ENCODE measurements around the gene USP5. TPM values are rescaled to one million over a fixed set of nuclear protein-coding genes. Genes with fewer than 3 reads are reported as not detected.
A peak's percentile ranks its signal among the peaks of the same experiment; 100 is the strongest.

The USP5 gene
- total RNA-seq = 16.4 TPM

- Histone ChIP-seq H3K4me1 (ENCODE audit: insufficient read depth, low read length) (peaks cover 39% of the 10 kb centered on the region), H3K27me3 (ENCODE audit: insufficient read depth, low read length) (no peaks in the 10 kb centered on the region), H3K4me3 (ENCODE audit: low read length) (peak within 1 kb of the TSS; percentile 74)
Measured at GRCh38 chr12:6851921-6852650, at the start of gene USP5. Gene USP5 (plus strand): TSS chr12:6852150. CDS start chr12:6852180, 30 bp downstream.

DNA sequence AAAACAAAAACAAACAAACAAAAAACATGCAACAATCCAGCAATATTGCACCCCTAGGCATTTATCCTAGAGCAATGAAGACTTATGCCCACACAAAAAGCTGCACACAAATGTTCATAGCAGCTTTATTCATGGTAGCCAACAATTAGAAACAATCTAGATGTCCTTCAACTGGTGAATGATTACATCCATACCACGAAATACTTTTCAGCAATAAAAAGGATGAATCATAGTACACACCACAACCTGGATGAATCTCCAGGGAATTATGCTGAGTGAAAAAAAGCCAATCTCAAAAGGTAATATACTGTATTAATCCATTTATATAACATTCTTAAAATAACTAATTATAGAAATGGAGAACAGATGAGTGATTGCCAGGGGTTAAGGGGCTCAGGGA lies 44.8 kb upstream of the USP5 start:
- Histone ChIP-seq H3K4me1 (ENCODE audit: insufficient read depth, low read length) (peaks cover 1% of the 10 kb centered on the region), H3K27me3 (ENCODE audit: insufficient read depth, low read length) (no peaks in the 10 kb centered on the region), H3K4me3 (ENCODE audit: low read length) (no peak overlapping the region), H3K9me3 (ENCODE audit: low read depth, low read length) (no peaks in the 10 kb centered on the region)

More at GRCh38 chr12:6851921-6852650, at the start of gene USP5:
- H3K9me3 ChIP-seq (ENCODE audit: low read depth, low read length) = no peaks in the 10 kb centered on the region

DNA sequence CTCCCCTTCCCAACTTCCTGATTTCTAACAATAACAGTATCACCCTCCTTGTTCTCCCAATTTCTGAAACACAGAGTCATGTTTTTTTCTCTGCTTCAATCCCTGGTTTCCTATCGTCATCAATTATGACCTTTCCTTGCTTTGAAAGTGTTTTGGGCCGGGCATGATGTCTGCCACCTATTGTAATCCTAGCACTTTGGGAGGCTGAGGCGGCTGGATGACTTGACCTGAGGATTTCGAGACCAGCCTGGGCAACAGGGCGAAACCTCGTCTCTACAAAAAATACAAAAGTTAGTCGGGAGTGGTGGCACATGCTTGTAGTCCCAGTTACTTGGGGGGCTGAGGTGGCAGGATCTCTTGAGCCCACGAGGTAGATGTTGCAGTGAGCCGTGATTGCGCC lies 42.9 kb upstream of the USP5 start:
- peaks cover 12% of the 10 kb centered on the region for H3K4me1 ChIP-seq (ENCODE audit: insufficient read depth, low read length)
- H3K4me3 ChIP-seq (ENCODE audit: low read length) = no peak overlapping the region
- H3K27me3 ChIP-seq (ENCODE audit: insufficient read depth, low read length) = no peaks in the 10 kb centered on the region
- H3K9me3 ChIP-seq (ENCODE audit: low read depth, low read length) = no peaks in the 10 kb centered on the region

- H3K9me3 ChIP-seq (ENCODE audit: low read depth, low read length) = no peaks in the 10 kb centered on the region
- peaks cover 12% of the 10 kb centered on the region for H3K4me1 ChIP-seq (ENCODE audit: insufficient read depth, low read length)
- no peak overlapping the region for H3K4me3 ChIP-seq (ENCODE audit: low read length)
- H3K27me3 ChIP-seq (ENCODE audit: insufficient read depth, low read length) = no peaks in the 10 kb centered on the region
Measured at GRCh38 chr12:6810758-6811157, 41.2 kb upstream of the USP5 start.

GRCh38 chr12:6813363-6813762 lies 38.6 kb upstream of the USP5 start:
- Histone ChIP-seq H3K4me1 (ENCODE audit: insufficient read depth, low read length) (peaks cover 12% of the 10 kb centered on the region), H3K4me3 (ENCODE audit: low read length) (no peak overlapping the region), H3K9me3 (ENCODE audit: low read depth, low read length) (no peaks in the 10 kb centered on the region), H3K27me3 (ENCODE audit: insufficient read depth, low read length) (no peaks in the 10 kb centered on the region)

GRCh38 chr12:6816598-6816997 lies 35.4 kb upstream of the USP5 start:
- no peaks in the 10 kb centered on the region for H3K27me3 ChIP-seq (ENCODE audit: insufficient read depth, low read length)
- no peaks in the 10 kb centered on the region for H3K9me3 ChIP-seq (ENCODE audit: low read depth, low read length)
- H3K4me3 ChIP-seq (ENCODE audit: low read length) = no peak overlapping the region
- peaks cover 24% of the 10 kb centered on the region for H3K4me1 ChIP-seq (ENCODE audit: insufficient read depth, low read length)

- H3K9me3 ChIP-seq (ENCODE audit: low read depth, low read length) = no peaks in the 10 kb centered on the region
- no peak overlapping the region for H3K4me3 ChIP-seq (ENCODE audit: low read length)
Measured at GRCh38 chr12:6817098-6817497, 34.9 kb upstream of the USP5 start.

GRCh38 chr12:6817662-6818157 lies 34.2 kb upstream of the USP5 start:
- peaks cover 25% of the 10 kb centered on the region for H3K4me1 ChIP-seq (ENCODE audit: insufficient read depth, low read length)
- no peak overlapping the region for H3K4me3 ChIP-seq (ENCODE audit: low read length)
- H3K27me3 ChIP-seq (ENCODE audit: insufficient read depth, low read length) = peaks cover 5% of the 10 kb centered on the region
- H3K9me3 ChIP-seq (ENCODE audit: low read depth, low read length) = no peaks in the 10 kb centered on the region

More at GRCh38 chr12:6817098-6817497, 34.9 kb upstream of the USP5 start:
- peaks cover 2% of the 10 kb centered on the region for H3K27me3 ChIP-seq (ENCODE audit: insufficient read depth, low read length)
- peaks cover 28% of the 10 kb centered on the region for H3K4me1 ChIP-seq (ENCODE audit: insufficient read depth, low read length)

GRCh38 chr12:6818222-6818621 lies 33.7 kb upstream of the USP5 start:
- H3K4me3 ChIP-seq (ENCODE audit: low read length) = no peak overlapping the region
- peaks cover 20% of the 10 kb centered on the region for H3K4me1 ChIP-seq (ENCODE audit: insufficient read depth, low read length)
- H3K27me3 ChIP-seq (ENCODE audit: insufficient read depth, low read length) = peaks cover 5% of the 10 kb centered on the region
- H3K9me3 ChIP-seq (ENCODE audit: low read depth, low read length) = no peaks in the 10 kb centered on the region

DNA sequence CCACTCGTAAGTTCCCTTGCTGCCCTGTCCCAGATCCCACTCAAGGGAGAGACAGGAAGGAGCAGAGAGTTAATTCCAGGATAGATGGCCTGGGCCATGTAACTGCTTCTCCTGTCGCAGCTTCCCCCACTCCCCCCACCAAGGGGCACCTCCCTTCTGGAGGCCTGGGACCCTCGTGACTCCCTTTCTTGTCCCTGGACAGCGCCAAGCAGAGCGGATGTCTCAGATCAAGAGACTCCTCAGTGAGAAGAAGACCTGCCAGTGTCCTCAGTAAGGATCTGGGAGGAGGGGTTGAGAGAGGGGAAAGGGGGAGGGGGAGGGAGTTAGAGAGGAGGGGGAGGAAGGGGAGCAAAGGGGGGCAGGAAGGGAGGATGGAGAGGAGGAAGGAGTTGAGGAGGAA lies 33.3 kb upstream of the USP5 start:
- Histone ChIP-seq H3K9me3 (ENCODE audit: low read depth, low read length) (no peaks in the 10 kb centered on the region), H3K4me3 (ENCODE audit: low read length) (no peak overlapping the region), H3K27me3 (ENCODE audit: insufficient read depth, low read length) (peaks cover 5% of the 10 kb centered on the region), H3K4me1 (ENCODE audit: insufficient read depth, low read length) (peaks cover 20% of the 10 kb centered on the region)

- peaks cover 20% of the 10 kb centered on the region for H3K4me1 ChIP-seq (ENCODE audit: insufficient read depth, low read length)
- no peaks in the 10 kb centered on the region for H3K9me3 ChIP-seq (ENCODE audit: low read depth, low read length)
- peaks cover 5% of the 10 kb centered on the region for H3K27me3 ChIP-seq (ENCODE audit: insufficient read depth, low read length)
- no peak overlapping the region for H3K4me3 ChIP-seq (ENCODE audit: low read length)
Measured at GRCh38 chr12:6819106-6820030, 32.6 kb upstream of the USP5 start.

DNA sequence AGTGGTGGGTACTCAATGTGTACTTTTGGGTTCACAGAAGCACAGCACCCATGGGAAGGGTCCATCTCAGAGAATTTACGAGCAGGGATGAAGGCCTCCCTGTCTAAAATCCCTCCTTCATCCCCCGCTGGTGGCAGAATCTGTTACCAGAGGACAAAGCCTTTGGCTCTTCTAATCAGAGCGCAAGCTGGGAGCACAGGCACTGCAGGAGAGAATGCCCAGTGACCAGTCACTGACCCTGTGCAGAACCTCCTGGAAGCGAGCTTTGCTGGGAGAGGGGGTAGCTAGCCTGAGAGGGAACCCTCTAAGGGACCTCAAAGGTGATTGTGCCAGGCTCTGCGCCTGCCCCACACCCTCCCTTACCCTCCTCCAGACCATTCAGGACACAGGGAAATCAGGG lies 31.8 kb upstream of the USP5 start:
- Histone ChIP-seq H3K27me3 (ENCODE audit: insufficient read depth, low read length) (peaks cover 5% of the 10 kb centered on the region), H3K9me3 (ENCODE audit: low read depth, low read length) (no peaks in the 10 kb centered on the region), H3K4me1 (ENCODE audit: insufficient read depth, low read length) (peaks cover 20% of the 10 kb centered on the region), H3K4me3 (ENCODE audit: low read length) (no peak overlapping the region)

DNA sequence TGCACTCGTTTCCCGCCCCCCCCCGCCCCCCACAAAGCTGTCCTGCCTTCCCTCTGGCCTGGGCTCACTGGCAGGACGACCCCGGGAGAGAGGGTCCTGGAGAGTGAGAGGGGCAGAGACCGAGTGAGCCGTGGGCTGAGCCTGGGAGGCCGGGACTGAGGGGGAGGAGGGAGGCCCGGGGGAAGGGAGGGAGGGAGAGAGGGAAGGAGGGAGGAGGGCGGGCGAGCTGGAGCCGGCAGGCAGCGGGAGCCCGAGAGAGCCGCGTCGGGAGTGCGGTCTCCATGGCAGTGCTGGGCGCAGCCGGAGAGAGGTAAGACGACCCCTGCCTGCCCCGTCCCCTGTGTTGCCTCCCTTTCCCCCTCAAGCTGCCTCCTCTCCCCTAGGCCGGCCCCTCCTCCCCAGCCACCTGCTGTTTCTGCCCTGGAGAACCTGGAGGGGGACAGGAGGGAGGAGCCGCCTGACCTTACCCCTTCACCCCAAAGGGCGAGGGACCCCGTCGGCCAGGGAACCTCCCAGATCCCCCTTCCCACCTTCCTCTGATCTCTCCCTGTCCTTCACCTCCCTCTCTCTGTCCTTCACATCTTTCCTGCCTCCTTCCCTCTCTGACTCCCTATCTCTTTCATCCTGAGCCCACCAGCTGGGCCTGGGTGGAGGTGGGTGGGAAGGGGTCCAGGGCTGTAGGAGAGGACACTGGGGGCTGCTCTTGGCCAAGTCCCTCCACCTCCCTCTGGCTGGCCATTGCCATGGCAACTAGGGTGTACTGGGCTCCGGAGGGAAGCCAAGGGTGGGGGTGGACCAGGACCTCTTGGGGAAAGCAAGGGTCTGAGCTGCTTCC lies 30.1 kb upstream of the USP5 start, which contains the start of gene GPR162:
Gene GPR162 (plus strand): TSS at position 231 of the 835 bp plus-strand sequence. CDS start 2,078 bp downstream, outside the sequence.
- H3K4me3 ChIP-seq (ENCODE audit: low read length) = peak within 1 kb of the TSS; percentile 26
- peaks cover 15% of the 10 kb centered on the region for H3K27me3 ChIP-seq (ENCODE audit: insufficient read depth, low read length)
- H3K4me1 ChIP-seq (ENCODE audit: insufficient read depth, low read length) = peaks cover 20% of the 10 kb centered on the region
- no peaks in the 10 kb centered on the region for H3K9me3 ChIP-seq (ENCODE audit: low read depth, low read length)

DNA sequence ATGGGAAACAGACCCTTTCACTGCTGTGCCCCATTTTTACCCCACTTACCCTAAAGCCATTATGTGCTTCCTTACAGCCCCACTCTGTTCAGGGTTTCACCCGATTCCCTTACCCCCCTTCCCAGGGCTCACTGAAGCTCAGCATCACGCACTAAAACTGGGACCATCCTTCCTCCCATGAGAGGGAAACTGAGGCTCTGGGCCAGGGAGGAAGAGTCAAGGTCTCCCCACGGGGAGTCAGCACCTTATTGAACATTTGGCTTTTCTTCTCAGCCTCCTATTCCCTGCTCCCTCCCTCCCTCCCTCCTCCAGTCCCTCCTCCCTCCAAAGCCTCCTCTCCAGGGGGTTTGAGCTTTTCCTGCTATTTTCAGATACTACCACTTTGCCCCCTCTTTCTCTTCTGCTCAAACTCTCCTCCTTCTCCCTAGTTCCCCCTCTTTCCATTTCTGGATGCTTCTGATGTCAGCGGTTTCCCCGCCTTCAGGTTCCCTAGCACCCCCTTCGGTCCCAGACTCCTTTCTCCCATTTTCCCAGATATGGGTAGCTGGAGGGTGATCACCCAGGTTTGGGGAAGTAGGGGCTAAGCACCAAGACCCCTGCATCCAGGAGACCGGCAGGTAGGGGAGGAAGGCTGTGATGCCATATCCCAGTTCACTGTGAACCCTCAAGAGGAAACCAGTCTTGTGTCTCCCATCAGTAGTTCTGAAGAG lies 29.4 kb upstream of the USP5 start:
- Histone ChIP-seq H3K27me3 (ENCODE audit: insufficient read depth, low read length) (peaks cover 23% of the 10 kb centered on the region), H3K4me1 (ENCODE audit: insufficient read depth, low read length) (peaks cover 24% of the 10 kb centered on the region), H3K4me3 (ENCODE audit: low read length) (no peak overlapping the region), H3K9me3 (ENCODE audit: low read depth, low read length) (no peaks in the 10 kb centered on the region)

Data from mononuclear cell (primary cell).